ENCODE results near the gene SLC28A2. TPM values are rescaled to one million over a fixed set of nuclear protein-coding genes. Genes with fewer than 3 reads are reported as not detected.

Gene SLC28A2, protein sequence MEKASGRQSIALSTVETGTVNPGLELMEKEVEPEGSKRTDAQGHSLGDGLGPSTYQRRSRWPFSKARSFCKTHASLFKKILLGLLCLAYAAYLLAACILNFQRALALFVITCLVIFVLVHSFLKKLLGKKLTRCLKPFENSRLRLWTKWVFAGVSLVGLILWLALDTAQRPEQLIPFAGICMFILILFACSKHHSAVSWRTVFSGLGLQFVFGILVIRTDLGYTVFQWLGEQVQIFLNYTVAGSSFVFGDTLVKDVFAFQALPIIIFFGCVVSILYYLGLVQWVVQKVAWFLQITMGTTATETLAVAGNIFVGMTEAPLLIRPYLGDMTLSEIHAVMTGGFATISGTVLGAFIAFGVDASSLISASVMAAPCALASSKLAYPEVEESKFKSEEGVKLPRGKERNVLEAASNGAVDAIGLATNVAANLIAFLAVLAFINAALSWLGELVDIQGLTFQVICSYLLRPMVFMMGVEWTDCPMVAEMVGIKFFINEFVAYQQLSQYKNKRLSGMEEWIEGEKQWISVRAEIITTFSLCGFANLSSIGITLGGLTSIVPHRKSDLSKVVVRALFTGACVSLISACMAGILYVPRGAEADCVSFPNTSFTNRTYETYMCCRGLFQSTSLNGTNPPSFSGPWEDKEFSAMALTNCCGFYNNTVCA
- total RNA-seq: under 0.01 TPM in 1 of 2 replicates, not detected in the other

DNA sequence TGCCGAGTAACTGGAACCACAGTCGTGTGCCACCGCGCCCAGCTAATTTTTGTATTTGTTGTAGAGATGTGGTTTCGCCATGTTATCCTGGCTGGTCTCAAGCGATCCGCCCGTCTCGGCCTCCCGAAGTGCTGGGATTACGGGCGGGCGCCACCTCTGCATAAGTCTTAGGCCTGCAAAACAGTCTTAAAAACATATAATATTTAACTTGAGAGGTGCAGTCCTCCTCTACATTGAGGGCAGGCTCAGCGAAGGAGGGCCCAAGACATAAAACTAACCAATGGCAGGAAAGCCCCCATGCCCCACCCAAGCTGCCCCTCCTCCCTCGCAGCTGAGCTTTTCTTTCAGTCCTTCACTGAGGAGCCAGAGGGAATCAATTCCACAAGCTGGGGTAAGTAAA lies at the start of gene SLC28A2:
SLC28A2 (plus strand) TSS at position 347 of the 400 bp plus-strand sequence. CDS start 982 bp downstream, outside the sequence.

Other genes starting within 250 kb of the SLC28A2 start
- 6.7 and 7.0 TPM in 2 replicates for gene SORD, start 229.0 kb upstream of the SLC28A2 start, total RNA-seq
- under 0.01 TPM in 1 of 2 replicates, not detected in the other for gene DUOX2, start 138.1 kb upstream of the SLC28A2 start, total RNA-seq
- not detected in 2 replicates for gene DUOXA2, start 137.9 kb upstream of the SLC28A2 start, total RNA-seq
- gene DUOXA1, start 122.4 kb upstream of the SLC28A2 start, total RNA-seq: not detected in 2 replicates
- gene DUOX1, start 122.2 kb upstream of the SLC28A2 start, total RNA-seq: under 0.01 TPM in 2 replicates
- gene SHF, start 64.3 kb upstream of the SLC28A2 start, total RNA-seq: 2.0 and 2.8 TPM in 2 replicates
- gene GATM, start 126.3 kb downstream of the SLC28A2 start, total RNA-seq: 0.14 and 0.55 TPM in 2 replicates